B cell (primary cell): ENCODE data around the gene SCUBE1.

Experiments
- EZH2 ChIP-seq: IDR thresholded peaks from 2 replicates; pipeline ENCODE4 v1.6.1; 2012; ENCODE audit warnings: borderline replicate concordance, low read depth, mild to moderate bottlenecking, moderate library complexity, low read length; ENCODE audit not compliant: insufficient read depth, poor library complexity, severe bottlenecking
- TF ChIP-seq, protein P1 (sequence below): fragments of 200-600 bp; IDR thresholded peaks from one replicate; pipeline ENCODE4 v1.8.0; 2022; ENCODE audit warnings: antibody characterized with exemption, mild to moderate bottlenecking

DNA sequence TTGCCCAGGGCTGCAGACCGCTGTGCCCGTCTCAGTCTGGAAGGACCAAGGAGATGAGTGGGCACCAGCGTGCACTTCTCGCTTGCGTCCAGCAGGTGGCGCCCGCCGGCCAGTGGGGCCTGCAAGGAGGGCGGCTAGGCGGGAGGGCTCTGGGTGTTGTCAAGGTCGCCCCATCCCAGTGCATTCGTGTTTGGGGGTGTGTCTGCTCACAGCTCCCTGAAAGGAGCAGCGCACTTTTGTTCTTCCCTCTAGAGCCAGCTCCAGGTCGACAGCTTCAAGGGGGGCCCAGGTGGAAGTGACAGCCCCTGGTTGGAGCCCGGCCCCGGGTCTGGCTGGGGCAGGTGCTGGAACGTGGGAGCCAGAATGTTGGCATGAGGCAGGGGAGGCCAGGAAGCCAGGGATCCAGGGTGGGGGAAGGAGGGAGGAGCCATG is 45.3 kb upstream of the SCUBE1 start:
- TF ChIP-seq, protein P1, sequence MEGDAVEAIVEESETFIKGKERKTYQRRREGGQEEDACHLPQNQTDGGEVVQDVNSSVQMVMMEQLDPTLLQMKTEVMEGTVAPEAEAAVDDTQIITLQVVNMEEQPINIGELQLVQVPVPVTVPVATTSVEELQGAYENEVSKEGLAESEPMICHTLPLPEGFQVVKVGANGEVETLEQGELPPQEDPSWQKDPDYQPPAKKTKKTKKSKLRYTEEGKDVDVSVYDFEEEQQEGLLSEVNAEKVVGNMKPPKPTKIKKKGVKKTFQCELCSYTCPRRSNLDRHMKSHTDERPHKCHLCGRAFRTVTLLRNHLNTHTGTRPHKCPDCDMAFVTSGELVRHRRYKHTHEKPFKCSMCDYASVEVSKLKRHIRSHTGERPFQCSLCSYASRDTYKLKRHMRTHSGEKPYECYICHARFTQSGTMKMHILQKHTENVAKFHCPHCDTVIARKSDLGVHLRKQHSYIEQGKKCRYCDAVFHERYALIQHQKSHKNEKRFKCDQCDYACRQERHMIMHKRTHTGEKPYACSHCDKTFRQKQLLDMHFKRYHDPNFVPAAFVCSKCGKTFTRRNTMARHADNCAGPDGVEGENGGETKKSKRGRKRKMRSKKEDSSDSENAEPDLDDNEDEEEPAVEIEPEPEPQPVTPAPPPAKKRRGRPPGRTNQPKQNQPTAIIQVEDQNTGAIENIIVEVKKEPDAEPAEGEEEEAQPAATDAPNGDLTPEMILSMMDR, result peak; percentile 98
- no peak for TF ChIP-seq EZH2
